ENCODE data around the gene PTPRN2.

DNA sequence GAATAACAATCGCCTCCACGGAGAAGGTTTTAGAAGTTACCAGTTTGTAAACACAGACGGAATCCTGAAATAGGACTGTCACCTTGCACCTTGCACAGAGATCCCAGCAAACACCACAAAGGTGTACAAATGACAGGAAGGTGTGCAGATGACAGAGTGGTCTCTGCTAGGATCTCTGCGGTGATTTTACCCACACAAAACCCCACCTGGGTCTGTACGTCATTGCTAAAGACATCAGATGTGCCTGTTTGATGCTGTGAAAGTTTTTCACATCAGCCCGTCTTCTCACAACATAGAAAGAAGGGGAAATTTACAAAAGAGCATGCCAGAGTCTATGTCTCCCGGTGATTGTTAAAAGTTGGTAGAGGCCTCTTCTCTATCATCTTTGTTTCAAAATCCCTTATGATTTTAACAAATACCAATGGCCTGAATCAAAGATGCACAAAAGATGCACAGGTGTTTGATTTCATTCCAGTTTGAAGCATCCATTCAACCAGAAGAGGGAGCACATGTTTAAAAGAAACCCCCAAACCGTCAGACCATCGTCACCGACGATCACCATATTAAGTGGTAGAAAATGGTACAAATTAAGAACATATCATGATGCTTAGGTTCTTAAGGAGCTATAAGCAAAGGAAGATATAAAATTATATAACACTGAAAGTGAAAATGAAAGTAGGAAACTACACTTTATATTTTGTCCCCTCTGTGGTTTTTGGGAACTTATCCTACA lies 576.5 kb downstream of the PTPRN2 start:
- TF ChIP-seq, protein P1, sequence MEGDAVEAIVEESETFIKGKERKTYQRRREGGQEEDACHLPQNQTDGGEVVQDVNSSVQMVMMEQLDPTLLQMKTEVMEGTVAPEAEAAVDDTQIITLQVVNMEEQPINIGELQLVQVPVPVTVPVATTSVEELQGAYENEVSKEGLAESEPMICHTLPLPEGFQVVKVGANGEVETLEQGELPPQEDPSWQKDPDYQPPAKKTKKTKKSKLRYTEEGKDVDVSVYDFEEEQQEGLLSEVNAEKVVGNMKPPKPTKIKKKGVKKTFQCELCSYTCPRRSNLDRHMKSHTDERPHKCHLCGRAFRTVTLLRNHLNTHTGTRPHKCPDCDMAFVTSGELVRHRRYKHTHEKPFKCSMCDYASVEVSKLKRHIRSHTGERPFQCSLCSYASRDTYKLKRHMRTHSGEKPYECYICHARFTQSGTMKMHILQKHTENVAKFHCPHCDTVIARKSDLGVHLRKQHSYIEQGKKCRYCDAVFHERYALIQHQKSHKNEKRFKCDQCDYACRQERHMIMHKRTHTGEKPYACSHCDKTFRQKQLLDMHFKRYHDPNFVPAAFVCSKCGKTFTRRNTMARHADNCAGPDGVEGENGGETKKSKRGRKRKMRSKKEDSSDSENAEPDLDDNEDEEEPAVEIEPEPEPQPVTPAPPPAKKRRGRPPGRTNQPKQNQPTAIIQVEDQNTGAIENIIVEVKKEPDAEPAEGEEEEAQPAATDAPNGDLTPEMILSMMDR (IDR thresholded peaks at IDR 0.05): no peak
- TF ChIP-seq POLR2A (IDR thresholded peaks at IDR 0.05): no peak
